GM18508 (cell line): ENCODE measurements around the gene RBKS.

ENCODE experiments used
- ATAC-seq: cut with Tn5 transposase; IDR thresholded peaks from one replicate; pipeline ENCODE4 v1.9.1; 2021; ENCODE audit warnings: moderate number of reproducible peaks; ENCODE audit not compliant: insufficient read depth, unreplicated experiment

RBKS gene

DNA sequence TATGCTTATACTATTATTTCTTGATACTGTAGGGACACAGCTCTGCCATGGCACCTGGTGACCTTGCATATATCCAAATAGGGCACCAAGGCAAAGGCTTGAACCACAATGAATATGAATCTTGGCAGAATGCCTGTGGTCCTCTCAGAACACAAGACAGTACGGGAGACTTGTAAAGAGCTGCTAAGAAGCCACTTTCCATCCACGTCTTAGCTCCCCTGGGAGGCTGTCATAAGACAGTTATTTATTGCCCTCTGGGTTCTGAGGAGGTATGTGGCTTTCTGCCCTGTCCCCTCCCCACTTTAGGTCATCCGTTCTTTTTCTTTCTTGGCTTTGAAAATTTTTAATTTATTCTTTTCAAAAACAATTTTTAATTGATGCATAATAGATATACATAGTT lies 148.5 kb downstream of the RBKS start:
- ATAC-seq = no peak

DNA sequence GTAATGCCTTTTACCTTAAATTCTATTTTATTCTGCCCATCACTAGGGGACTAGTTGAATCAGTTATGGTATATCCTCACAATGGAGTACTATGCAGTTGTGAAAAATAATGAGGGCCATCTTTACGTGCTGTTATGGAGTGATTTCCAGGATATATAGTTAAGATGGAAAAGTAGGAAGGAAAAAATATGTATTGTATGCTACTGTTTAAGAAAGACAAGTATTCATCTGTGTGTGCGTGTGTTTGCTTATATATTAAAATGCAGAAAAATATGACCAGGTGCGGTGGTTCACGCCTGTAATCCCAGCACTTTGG lies 151.2 kb downstream of the RBKS start:
- no peak for ATAC-seq

DNA sequence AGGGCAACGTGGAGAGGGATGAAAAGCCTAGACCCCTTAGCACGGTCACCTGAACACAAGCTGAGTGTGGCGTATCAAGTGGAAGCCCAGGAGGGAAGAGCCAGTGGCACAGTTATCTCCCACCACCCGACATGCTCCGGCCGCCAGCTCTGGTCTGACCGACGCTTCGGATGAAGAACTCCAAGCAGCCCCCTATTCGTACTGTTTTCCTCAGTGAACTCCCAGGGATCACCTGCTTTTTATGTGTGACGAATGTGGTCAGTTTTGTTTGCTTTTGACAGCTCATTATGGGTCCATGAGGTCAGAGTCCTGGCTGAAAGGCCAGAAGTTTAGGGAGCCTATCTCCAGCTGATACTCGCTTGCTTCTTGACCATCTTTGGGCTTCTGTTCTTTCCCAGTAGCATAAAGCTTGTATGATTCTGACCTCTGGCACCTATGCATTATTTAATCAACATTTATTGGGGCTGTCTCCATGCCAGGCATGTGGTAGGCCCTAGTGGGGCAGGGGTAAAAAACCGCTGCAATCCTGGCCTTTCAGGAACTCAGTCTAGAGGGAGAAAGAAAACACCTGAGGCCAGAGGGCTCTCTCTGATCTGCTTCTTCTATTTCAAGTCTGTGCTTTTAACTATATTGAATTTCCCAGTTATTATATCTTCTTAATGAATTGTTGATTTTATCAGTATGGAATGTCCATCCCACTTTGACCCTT lies 151.7 kb downstream of the RBKS start:
- no peak for ATAC-seq

DNA sequence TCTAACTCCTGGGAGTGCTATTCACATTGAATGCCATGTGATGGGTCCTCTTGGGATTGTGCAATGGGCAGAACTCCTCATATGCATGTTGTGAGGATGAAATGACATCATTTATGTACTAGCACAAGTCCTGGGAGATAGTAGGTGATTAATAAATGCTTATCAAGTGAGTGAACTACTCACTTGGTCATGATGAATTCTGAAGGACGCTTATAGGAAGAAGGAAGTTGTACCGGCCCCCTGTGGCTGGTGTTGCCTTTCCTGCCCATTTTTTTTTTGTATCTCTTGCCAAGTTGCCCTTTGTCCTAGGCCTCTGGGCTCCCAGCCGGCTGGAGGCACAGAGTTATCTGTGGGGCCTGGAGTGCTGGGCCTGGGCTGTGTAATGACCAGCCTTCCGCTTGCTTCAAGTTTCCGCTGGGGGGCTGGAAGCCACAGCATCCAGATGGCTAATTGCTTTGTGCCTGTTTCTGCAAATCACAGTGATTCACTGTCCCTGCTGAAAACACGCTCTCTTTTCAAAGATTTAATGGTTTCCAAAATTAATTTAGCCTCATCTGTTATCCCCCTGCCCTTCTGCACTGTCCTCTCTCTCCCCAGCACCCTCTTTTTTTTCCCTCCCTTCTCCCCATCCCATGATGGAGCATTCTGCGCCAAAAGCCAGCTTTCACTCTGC lies 152.4 kb downstream of the RBKS start:
- ATAC-seq = no peak

DNA sequence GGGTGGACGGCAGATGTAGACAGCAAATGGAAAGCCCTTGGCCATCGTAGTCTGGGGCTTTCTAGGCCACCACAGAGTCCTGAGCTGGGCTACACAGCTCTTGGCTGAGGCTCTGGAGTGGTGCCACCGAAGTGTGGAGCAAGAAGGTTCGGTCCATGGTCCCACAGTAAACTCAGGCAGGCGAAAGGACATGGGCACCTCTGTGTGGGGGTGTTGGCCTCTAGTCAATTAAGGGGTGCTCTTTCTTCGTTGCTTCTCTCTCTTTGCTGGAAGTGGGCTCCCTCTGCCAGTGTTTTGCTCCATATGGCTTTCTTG lies 153.3 kb downstream of the RBKS start:
- ATAC-seq = no peak

DNA sequence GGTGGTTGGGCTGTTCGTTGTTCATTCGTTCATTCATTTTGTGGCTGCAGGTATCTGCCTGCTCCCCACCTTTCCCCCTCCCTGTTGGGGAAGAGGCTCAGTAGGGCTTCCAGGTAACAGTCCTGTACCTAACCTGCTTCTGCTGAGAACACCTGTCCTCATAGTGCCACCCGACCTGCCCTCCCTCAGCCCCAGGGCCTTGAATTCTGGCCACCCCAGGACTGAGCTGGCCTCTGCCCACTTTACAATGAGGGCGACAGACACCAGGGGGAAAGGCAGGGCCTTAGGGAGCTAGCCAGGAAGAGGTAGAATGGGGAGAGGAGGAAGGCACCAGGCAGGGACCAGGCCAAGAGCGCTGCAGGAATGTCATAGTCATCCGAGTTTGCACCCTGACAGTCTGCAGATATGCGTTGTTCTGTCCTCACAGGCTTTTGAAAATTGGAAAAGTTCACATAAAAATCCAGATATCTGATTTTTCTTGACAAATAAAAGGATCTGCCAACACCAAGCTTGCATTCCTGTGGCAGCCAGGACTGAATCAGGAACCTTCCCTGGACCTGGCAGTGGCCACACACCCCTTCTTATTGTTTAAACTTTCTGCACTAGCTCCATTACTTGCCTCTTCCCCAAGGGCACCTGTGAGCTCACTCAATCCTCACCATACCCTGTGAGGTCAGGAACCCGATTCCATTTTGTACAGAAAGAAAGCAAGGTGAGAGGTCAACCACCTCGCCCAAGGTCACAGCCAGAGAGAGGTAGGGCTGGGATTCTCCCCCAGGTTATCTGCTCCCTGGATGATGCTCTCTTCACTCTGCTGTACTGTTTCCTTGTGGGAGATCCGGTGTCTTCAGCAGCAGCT lies 153.9 kb downstream of the RBKS start:
- no peak for ATAC-seq

DNA sequence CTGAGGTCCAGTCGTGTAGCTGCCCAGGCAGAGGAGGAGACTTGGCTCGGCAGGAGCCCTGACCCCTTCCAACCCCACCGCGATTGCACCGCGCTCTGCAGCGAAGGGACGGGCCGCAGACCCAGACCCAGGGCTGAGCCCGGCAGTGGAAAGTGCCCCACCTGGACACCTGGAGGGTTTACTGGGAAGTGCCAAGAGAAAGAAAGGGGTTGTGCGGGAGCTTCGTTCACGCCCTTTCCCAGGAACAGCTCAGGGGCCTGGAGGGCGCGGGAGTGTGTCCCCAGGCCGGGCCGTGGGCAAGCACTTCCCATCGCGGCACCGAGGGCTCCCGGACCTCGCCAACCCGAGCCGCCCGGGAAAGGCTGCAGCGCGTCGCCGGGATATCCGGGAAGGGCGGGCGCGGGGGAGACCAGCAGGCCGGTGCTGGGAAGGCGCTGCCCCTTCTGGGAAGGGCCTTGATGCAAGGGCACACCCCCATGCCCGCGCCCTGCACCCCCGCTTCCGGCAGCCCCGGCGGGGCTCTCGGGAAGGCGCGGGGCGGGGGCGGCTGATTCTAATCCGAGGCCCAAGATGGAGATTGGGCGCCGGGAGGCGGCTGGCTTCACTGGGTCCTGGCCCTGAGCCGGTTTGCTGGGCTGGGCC lies 154.8 kb downstream of the RBKS start:
- no peak for ATAC-seq

DNA sequence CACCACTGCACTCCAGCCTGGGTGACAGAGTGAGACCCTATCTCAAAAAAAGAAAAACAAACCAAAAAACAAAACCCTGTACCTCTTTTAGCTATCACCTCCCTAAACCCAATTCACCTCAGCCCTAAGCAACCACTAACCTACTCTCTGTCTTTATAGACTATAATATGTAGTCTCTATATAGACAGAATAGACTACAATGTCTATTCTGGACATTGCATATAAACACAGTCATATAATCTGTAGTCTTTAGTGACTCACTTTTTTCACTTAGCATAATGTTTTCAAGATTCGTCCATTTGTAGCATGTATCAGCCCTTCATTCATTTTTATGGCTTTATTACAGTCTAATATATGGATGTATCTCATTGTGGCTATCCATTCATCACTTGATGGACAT lies 155.9 kb downstream of the RBKS start:
- ATAC-seq = no peak
